Astrocyte (in vitro differentiated cells and primary cell): ENCODE data around the gene MMEL1.

Source experiments
- EZH2 ChIP-seq: IDR thresholded peaks from 2 replicates; pipeline ENCODE4 v1.6.1; 2012; ENCODE audit warnings: mild to moderate bottlenecking, low read length, inconsistent platforms; ENCODE audit not compliant: insufficient read depth
- TF ChIP-seq, protein P1 (sequence below): IDR thresholded peaks from 2 replicates; pipeline ENCODE4 v1.5.1; 2011; ENCODE audit warnings: low read depth, mild to moderate bottlenecking, inconsistent platforms, low read length, moderate library complexity; ENCODE audit not compliant: insufficient read depth

GRCh38 chr1:2541619-2542245 is 91.1 kb downstream of the MMEL1 start:
- TF ChIP-seq, protein P1, sequence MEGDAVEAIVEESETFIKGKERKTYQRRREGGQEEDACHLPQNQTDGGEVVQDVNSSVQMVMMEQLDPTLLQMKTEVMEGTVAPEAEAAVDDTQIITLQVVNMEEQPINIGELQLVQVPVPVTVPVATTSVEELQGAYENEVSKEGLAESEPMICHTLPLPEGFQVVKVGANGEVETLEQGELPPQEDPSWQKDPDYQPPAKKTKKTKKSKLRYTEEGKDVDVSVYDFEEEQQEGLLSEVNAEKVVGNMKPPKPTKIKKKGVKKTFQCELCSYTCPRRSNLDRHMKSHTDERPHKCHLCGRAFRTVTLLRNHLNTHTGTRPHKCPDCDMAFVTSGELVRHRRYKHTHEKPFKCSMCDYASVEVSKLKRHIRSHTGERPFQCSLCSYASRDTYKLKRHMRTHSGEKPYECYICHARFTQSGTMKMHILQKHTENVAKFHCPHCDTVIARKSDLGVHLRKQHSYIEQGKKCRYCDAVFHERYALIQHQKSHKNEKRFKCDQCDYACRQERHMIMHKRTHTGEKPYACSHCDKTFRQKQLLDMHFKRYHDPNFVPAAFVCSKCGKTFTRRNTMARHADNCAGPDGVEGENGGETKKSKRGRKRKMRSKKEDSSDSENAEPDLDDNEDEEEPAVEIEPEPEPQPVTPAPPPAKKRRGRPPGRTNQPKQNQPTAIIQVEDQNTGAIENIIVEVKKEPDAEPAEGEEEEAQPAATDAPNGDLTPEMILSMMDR: no peak
- no peak for TF ChIP-seq EZH2
